Measurements from ENCODE around the gene SON.

Gene SON

GRCh38 chr21:33542640-33543504, at the start of gene SON (continued):
- no peak for TF ChIP-seq MYNN (tag by site-specific recombination; IDR thresholded peaks at IDR 0.05; ENCODE audit: borderline replicate concordance)
- TF ChIP-seq ZSCAN4 (tag by site-specific recombination; IDR thresholded peaks at IDR 0.05), result peak; percentile 30; the same call in 1 of the 2 replicates
- TF ChIP-seq ZNF658 (tag by site-specific recombination; IDR thresholded peaks at IDR 0.05), result no peak
- TF ChIP-seq ZNF292 (tag by site-specific recombination; IDR thresholded peaks at IDR 0.05; ENCODE audit: borderline replicate concordance, low read depth), result no peak; the same call in 1 of the 2 replicates
- no peak for TF ChIP-seq ZNF776 (tag by site-specific recombination; IDR thresholded peaks at IDR 0.05; ENCODE audit: borderline replicate concordance)
- TF ChIP-seq ZNF239 (tag by site-specific recombination; IDR thresholded peaks at IDR 0.05), result no peak
- TF ChIP-seq ZNF146 (tag by site-specific recombination; IDR thresholded peaks at IDR 0.05), result peak; percentile 60; the same call in 1 of the 2 replicates
- TF ChIP-seq ZNF175 (tag by site-specific recombination; IDR thresholded peaks at IDR 0.05), result no peak
- peak; percentile 6; the same call in 1 of the 2 replicates for TF ChIP-seq GLI2 (tag by site-specific recombination; IDR thresholded peaks at IDR 0.05; ENCODE audit: borderline replicate concordance, low read depth)
- TF ChIP-seq ZBTB17 (tag by site-specific recombination; IDR thresholded peaks at IDR 0.05), result peak; percentile 77
- TF ChIP-seq ZNF449 (tag by site-specific recombination; IDR thresholded peaks at IDR 0.05), result no peak
- TF ChIP-seq KLF1 (tag by site-specific recombination; IDR thresholded peaks at IDR 0.05), result 0 out of 2 replicates have a peak, but pooled peaks have one; percentile 17
- TF ChIP-seq ZNF670 (tag by site-specific recombination; IDR thresholded peaks at IDR 0.05; ENCODE audit: low read depth), result no peak
- TF ChIP-seq YY1 (tag by site-specific recombination; IDR thresholded peaks at IDR 0.05), result peak; percentile 88
- TF ChIP-seq ZNF266 (tag by site-specific recombination; IDR thresholded peaks at IDR 0.05; ENCODE audit: low read depth), result no peak
- peak; percentile 78 for TF ChIP-seq ZFP69B (tag by site-specific recombination; IDR thresholded peaks at IDR 0.05)
- no peak for TF ChIP-seq ZFP41 (tag by site-specific recombination; IDR thresholded peaks at IDR 0.05; ENCODE audit: borderline replicate concordance)
- TF ChIP-seq YY2 (tag by site-specific recombination; IDR thresholded peaks at IDR 0.05), result peak; percentile 91
- no peak for TF ChIP-seq ZNF350 (tag by site-specific recombination; IDR thresholded peaks at IDR 0.05)
- TF ChIP-seq FEZF1 (tag by site-specific recombination; IDR thresholded peaks at IDR 0.05), result no peak
- TF ChIP-seq ZNF621 (tag by site-specific recombination; IDR thresholded peaks at IDR 0.05), result no peak
- TF ChIP-seq ZNF660 (tag by site-specific recombination; IDR thresholded peaks at IDR 0.05), result no peak
- no peak for TF ChIP-seq PRDM1 (tag by site-specific recombination; IDR thresholded peaks at IDR 0.05)
- TF ChIP-seq GFI1B (tag by site-specific recombination; IDR thresholded peaks at IDR 0.05), result 0 out of 2 replicates have a peak, but pooled peaks have one; percentile 43
- no peak for TF ChIP-seq SCRT1 (tag by site-specific recombination; IDR thresholded peaks at IDR 0.05; ENCODE audit: borderline replicate concordance)
- TF ChIP-seq ZNF555 (tag by site-specific recombination; conservative IDR thresholded peaks at IDR 0.05), result no peak
- TF ChIP-seq HIC1 (tag by site-specific recombination; IDR thresholded peaks at IDR 0.05), result no peak
- TF ChIP-seq ZNF548 (tag by site-specific recombination; IDR thresholded peaks at IDR 0.05), result no peak
- TF ChIP-seq ZBTB49 (tag by site-specific recombination; IDR thresholded peaks at IDR 0.05; ENCODE audit: low read depth), result no peak
- no peak; the same call in 1 of the 2 replicates for TF ChIP-seq MZF1 (tag by site-specific recombination; IDR thresholded peaks at IDR 0.05; ENCODE audit: borderline replicate concordance)
- no peak for TF ChIP-seq ZNF426 (tag by site-specific recombination; IDR thresholded peaks at IDR 0.05)
- TF ChIP-seq ZNF362 (tag by site-specific recombination; IDR thresholded peaks at IDR 0.05), result no peak

Measured in HEK293 (cell line).